Motor neuron (in vitro differentiated cells): ENCODE measurements around the gene GLTP. TPM values are rescaled to one million over a fixed set of nuclear protein-coding genes. Genes with fewer than 3 reads are reported as not detected.

ENCODE experiments used
- ATAC-seq, 8 experiments: fragments of 200-7000 bp; cut with Tn5 transposase; replicated peaks in 6 of 8; 2 replicates each; pipeline ENCODE4 v1.8.0; 2021; ENCODE audit warnings: mild to moderate bottlenecking in 8 of 8, moderate library complexity in 8 of 8
- H3K27ac ChIP-seq, 2 donors: fragments of 250-450 bp; sonication (Bioruptor Pico); 2 replicates each; pipeline ENCODE4 v1.9.0; 2021; ENCODE audit warnings: antibody characterized with exemption in 2 of 2, mild to moderate bottlenecking in 2 of 2, moderate library complexity in 1 of 2
- H3K4me1 ChIP-seq, 2 donors: fragments of 250-450 bp; sonication (Bioruptor Pico); replicated peaks in 1 of 2; 2 replicates each; pipeline ENCODE4 v1.6.1; 2021; ENCODE audit warnings: antibody characterized with exemption in 2 of 2, mild to moderate bottlenecking in 2 of 2, moderate library complexity in 1 of 2
- H3K4me3 ChIP-seq, 5 donors: fragments of 250-450 bp; sonication (Bioruptor Pico); 2 replicates each; pipeline ENCODE4 v1.9.0; 2021; ENCODE audit warnings: antibody characterized with exemption in 5 of 5, mild to moderate bottlenecking in 5 of 5, moderate library complexity in 4 of 5
- WGBS, 10 experiments: fragments of 450-650 bp; shearing (Covaris generic); methylation state at CpG; one replicate each; pipeline ENCODE4 v1.0.0; 2022; 5-methylcytosine and 5-hydroxymethylcytosine counted together
- in situ Hi-C, 9 experiments: fragments of 400-800 bp; cut with MboI; loops; one replicate each; pipeline ENCODE4 v1.15.0; 2021; ENCODE audit warnings: low sequenced_read_pairs in 9 of 9, low pct_unique_long_range_greater_than_20kb in 2 of 9; ENCODE audit not compliant: unreplicated experiment in 9 of 9
- total RNA-seq, 8 experiments: library from RNA; unstranded; fragments of 300-600 nt; gene quantifications; 2 replicates each; pipeline versions ENCODE4 v1.2.3 to v1.2.4, GENCODE V29; 2022

The GLTP gene
- total RNA-seq, 8 experiments from 2014 or later, result 11.7 to 36.2 (median 17.6) TPM

GRCh38 chr12:109818253-109818652, 62.1 kb downstream of the GLTP start:
- WGBS, 10 experiments, result 70 to 93% (median 90%) methylated on average over 2 to 8 of the region's 9 CpGs; no CpG with 5 or more reads in 5 of the 10 experiments
- no peak overlapping the region for H3K27ac ChIP-seq
- H3K4me1 ChIP-seq, result no peaks in the 10 kb centered on the region
- no peak for ATAC-seq
- in situ Hi-C loops, result no loop called here
- no peak overlapping the region for H3K4me3 ChIP-seq

DNA sequence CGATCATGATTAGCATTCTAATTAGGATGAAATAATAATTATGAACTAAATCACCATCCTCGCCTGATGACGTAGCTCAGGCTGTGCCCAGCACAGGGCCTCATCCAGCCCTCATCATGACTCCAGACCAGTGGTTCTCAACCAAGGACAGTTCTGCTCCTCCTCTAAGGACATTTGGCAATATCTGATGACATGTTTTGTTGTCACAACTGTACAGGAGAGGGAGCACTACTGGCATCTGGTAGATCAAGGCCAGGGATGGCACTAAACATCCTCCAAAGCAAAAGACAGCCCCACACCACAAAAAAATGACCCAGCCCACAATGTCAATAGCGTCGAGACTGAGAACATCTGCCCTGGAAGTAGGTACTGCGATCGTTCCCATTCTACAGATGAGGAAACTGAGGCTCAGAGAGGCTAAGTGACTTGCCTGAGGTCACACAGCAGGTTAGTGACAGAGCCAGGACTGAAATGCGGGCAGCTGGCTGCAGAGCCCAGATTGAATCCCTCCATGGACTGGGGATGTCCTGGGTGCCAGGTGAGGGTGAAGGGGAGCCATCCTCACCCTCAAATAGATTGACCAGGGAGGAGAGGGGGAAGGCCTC, 62.6 kb downstream of the GLTP start:
- in situ Hi-C loops, result no loop called here

DNA sequence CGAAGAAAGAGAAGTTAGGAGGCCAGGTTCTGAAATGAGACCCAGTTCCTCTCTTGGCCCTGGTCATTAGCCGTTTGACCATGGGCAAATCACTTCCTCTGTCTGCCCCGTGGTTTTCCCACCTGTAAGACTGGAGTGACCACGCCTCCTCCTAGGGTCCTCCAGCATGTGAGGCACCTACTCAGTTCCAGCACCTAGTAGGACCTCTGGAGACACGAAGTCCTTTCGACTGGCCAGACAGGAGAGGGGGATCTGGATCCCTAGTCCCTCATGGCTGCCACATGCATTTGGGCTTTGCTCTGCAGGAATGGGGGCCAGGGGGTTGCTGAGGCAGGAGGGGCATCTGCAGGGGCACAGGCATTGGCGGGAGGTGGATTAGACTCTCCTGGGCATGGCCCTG, 63.5 kb downstream of the GLTP start:
- ATAC-seq, result no peak
- no peak overlapping the region for H3K27ac ChIP-seq
- WGBS, 10 experiments, result 40 to 100% (median 88%) methylated on average over 1 to 3 of the region's 7 CpGs; no CpG with 5 or more reads in 5 of the 10 experiments
- H3K4me3 ChIP-seq, result no peak overlapping the region
- in situ Hi-C loops, result no loop called here
- H3K4me1 ChIP-seq, result no peaks in the 10 kb centered on the region

More for the DNA sequence above, 62.6 kb downstream of the GLTP start:
- no peaks in the 10 kb centered on the region for H3K4me1 ChIP-seq
- 74 to 95% (median 85%) methylated on average over 2 to 7 of the region's 8 CpGs; no CpG with 5 or more reads in 5 of the 10 experiments for WGBS, 10 experiments
- H3K4me3 ChIP-seq, result no peak overlapping the region
- H3K27ac ChIP-seq, result no peak overlapping the region
- ATAC-seq, result no peak

DNA sequence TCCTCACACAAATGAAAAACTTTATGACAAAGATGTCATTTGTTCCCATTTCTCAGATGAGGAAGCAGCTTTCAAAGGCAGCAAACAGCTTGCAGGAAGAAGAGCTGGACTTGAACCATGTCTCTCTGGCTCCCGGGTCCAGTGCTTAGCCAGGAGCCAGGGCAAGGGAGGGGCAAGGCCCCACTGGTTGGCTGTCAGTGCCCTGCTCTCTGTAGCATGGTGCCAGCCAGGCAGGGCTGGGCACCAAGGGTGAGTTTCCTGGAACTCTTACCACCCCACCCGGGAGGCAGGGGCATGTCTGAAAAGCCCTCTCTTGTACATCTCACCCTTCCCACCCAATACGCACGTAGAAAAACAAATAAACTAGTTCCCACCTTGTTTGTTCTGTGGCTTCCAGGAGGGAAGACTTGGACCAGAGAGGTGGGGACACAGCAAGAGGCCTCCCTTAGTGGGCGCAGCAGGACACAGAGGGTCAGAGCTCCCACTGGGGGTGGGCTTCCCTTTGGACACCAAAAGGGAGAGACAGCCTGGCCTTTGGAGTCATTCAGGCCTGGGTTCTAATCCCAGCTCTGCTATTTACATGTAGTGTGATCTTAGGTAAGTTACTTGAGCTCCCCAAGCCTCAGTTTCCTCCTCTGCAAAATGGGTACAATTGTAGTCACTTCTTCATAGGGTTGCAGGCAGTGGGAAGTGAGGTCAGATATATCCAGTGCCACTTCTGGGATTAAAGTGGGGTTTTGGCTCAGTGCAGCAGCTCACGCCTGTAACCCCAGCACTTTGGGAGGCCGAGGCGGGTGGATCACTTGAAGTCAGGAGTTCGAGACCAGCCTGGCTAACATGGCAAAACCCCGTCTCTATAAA, 64.4 kb downstream of the GLTP start:
- in situ Hi-C loops, result no loop called here
- H3K4me1 ChIP-seq, result peaks cover 0 to 5% of the 10 kb centered on the region in 2 donors
- 53 to 100% (median 83%) methylated on average over 1 to 5 of the region's 10 CpGs; no CpG with 5 or more reads in 3 of the 10 experiments for WGBS, 10 experiments
- H3K27ac ChIP-seq, result no peak overlapping the region
- ATAC-seq, result no peak
- no peak overlapping the region for H3K4me3 ChIP-seq

DNA sequence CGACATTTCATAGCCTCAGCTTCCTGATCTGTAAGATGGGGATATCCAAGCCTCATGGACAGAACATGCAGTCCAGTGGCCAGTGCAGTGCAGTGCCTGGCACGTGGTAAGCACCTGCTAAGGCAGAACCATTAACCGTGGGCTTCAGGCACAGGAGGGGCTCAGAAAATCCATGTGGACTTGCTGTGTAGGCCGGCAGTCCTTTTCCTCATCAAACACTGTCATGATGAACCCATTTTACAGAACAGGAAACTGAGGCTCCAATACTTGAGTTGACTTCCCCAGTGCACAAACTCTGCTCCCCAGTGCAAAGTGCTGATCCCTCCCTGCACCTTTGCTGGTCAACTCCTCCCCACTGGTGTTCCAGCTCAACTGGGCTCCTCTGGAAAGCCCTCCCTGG, 65.1 kb downstream of the GLTP start:
- in situ Hi-C loops, result no loop called here
- WGBS, 10 experiments, result 40 to 87% (median 62%) methylated on average over 1 to 4 of the region's 4 CpGs; no CpG with 5 or more reads in 6 of the 10 experiments
- Histone ChIP-seq H3K27ac (no peak overlapping the region), H3K4me3 (no peak overlapping the region), H3K4me1 (peaks cover 0 to 5% of the 10 kb centered on the region in 2 donors)
- ATAC-seq, result no peak

DNA sequence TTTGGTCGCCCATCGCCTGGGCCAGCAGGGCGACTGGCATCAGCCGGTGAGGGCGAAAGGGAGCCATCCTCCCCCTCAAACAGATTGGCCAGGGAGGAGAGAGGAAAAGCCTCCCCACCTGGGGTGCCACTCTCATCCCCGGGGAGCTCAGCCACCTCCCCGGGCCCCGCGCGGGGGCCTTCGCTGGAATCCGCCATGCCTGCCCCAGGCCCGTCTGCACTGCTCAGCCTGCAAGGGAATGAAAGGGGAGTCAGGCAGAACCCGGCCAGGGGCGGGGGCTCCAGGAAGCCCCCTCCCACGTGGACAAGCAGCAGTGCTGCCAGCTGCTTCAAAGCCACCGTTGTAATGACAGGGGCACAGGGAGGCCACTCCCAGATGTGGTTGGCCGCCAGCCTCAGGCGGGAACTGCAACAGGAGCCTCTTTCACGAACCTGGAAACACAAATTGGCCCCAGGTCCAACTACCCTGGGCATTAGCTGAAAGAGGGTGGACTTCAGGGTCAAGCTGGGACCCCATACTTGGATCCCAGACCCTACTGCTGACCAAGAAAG, 65.7 kb downstream of the GLTP start:
- WGBS, 10 experiments, result 20 to 89% methylated on average over 1 to 3 of the region's 20 CpGs; no CpG with 5 or more reads in 8 of the 10 experiments
- Histone ChIP-seq H3K27ac (no peak overlapping the region), H3K4me3 (no peak overlapping the region), H3K4me1 (peaks cover 0 to 5% of the 10 kb centered on the region in 2 donors)
- in situ Hi-C loops, result no loop called here
- ATAC-seq, result no peak

DNA sequence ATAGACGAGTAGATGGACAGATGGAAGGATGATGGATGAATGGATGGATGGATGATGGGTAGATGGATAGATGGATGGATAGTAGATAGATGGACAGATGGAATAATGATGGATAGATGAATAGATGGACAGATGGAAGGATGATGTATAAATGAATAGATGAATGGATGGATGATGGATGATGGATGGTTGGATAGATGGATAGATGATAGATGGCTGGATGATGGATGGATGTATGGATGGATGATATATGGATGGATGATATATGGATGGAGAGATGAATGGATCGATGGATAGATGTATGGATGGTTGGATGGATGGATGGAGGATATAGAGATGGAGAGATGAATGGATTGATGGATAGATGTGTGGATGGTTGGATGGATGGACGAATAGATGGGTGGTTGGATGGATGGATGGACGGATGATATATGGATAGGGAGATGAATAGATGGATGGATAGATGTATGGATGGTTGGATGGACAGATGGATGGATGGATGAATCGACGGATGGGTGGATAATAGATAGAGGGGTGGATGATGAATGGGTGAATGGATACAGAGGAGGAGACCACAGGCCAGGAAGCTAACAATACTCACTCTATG, 66.4 kb downstream of the GLTP start:
- Histone ChIP-seq H3K27ac (no peak overlapping the region), H3K4me1 (peaks cover 0 to 5% of the 10 kb centered on the region in 2 donors), H3K4me3 (no peak overlapping the region)
- 68 to 94% (median 85%) methylated on average over 1 to 6 of the region's 6 CpGs for WGBS, 10 experiments
- no peak for ATAC-seq
- in situ Hi-C loops, result no loop called here

DNA sequence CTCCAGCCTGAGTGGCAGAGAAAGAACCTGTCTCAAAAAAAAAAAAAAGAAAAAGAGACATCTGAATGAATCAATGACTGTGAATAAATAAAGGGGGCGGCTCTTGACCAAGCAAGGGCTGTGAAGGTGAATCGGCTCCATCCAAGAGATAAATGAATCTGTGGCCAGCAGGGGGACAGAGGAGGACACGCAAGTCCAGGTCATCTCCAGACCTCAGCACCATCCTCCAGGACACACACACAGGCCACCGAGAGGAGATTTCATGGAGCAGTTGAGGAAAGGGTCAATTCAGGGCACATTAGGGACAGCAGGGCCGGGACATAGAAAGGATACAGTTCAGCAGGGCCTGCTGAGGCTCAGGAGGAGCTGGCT, 68.7 kb downstream of the GLTP start:
- H3K27ac ChIP-seq, result no peak overlapping the region
- in situ Hi-C loops, result no loop called here
- H3K4me3 ChIP-seq, result no peak overlapping the region
- WGBS, 10 experiments, result 51 to 74% (median 68%) methylated on average over 2 to 5 of the region's 5 CpGs; no CpG with 5 or more reads in 5 of the 10 experiments
- ATAC-seq, result peak in 1 of 8 experiments; percentile 39
- peaks cover 0 to 5% of the 10 kb centered on the region in 2 donors for H3K4me1 ChIP-seq

DNA sequence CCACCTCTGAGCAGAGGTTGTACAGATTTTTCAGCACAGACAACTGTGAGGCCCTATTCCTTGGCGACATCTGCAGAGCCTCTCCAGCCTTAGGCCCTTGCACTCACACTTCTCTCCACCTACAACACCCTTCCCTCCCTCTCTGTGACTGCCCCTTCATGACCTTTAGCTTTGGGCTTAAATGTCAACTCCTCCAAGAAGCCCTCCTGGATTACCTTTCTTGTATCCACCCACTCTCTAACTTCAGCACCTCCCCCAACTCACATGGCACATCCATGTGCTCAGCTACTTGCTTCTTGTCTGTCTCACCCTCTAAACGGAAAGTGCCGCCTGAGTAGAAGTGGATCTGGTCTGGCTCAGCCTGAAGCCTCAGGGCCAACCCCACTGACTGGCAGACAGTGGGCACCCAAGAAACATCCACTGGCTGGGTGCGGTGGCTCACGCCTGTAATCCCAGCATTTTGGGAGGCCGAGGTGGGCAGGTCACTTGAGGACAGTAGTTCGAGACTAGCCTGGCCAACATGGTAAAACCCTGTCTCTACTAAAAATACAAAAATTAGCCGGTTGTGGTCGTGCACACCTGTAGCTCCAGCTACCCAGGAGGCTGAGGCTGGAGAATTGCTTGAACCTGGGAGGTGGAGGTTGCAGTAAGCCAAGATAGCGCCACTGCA, 69.3 kb downstream of the GLTP start:
- 70 to 100% (median 92%) methylated on average over 1 to 8 of the region's 10 CpGs; no CpG with 5 or more reads in 1 of the 10 experiments for WGBS, 10 experiments
- H3K27ac ChIP-seq, result no peak overlapping the region
- peaks cover 0 to 5% of the 10 kb centered on the region in 2 donors for H3K4me1 ChIP-seq
- in situ Hi-C loops, result no loop called here
- H3K4me3 ChIP-seq, result no peak overlapping the region
- no peak for ATAC-seq

- H3K4me1 ChIP-seq, result peaks cover 0 to 5% of the 10 kb centered on the region in 2 donors
- H3K4me3 ChIP-seq, result no peak overlapping the region
- H3K27ac ChIP-seq, result no peak overlapping the region
- WGBS, 10 experiments, result 50 to 100% (median 81%) methylated on average over 1 to 4 of the region's 4 CpGs; no CpG with 5 or more reads in 6 of the 10 experiments
- in situ Hi-C loops, result no loop called here
- no peak for ATAC-seq
These were observed 71.3 kb downstream of the GLTP start for GRCh38 chr12:109808876-109809646.

GRCh38 chr12:109807954-109808643, 72.2 kb downstream of the GLTP start:
- ATAC-seq, result no peak
- WGBS, 10 experiments, result 83 to 100% (median 98%) methylated on average over 2 of the region's 12 CpGs; no CpG with 5 or more reads in 6 of the 10 experiments
- Histone ChIP-seq H3K4me3 (no peak overlapping the region), H3K27ac (no peak overlapping the region), H3K4me1 (peaks cover 0 to 5% of the 10 kb centered on the region in 2 donors)
- in situ Hi-C loops, result no loop called here
